GM12865 (cell line): ENCODE data around the gene ZNF766.
A peak's percentile ranks its signal among the peaks of the same experiment; 100 is the strongest.
"Not testable (repeated sequence)": the region's sequence is repeated elsewhere in the genome, so short reads cannot be mapped to it uniquely, and the experiment has no call there.

Experiments used
- DNase-seq: peaks from one replicate; pipeline ENCODE4 v3.0.0; 2010; ENCODE audit warnings: low read depth
- H3K4me3 ChIP-seq: 2 replicates; pipeline ENCODE4 v1.5.1; 2011; ENCODE audit warnings: mild to moderate bottlenecking, low read depth, low read length, control low read depth
- TF ChIP-seq, protein P1 (sequence below): IDR thresholded peaks from 2 replicates; pipeline ENCODE4 v1.5.1; 2011; ENCODE audit warnings: low read length, control low read depth, low read depth, inconsistent platforms; ENCODE audit not compliant: insufficient read depth; ENCODE audit errors: missing control alignments

The ZNF766 gene

DNA sequence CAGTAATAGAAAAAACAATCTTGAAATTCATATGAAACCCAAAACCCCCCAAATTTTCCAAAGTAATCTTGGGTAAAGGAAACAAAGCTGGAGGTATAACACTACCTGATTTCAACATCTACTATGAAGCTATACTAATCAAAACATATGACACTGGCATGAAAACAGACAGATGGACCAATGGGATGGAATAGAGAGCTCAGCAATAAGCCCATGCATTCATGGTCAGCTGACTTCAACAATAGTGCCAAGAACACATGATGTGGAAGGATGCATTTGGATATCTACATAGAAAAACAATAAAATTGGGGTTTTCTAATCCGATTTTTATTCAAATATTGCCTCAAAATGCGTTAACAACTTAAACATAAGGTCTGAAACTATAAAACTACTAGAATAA lies 32.2 kb upstream of the ZNF766 start:
- H3K4me3 ChIP-seq, result no peak overlapping the region
- no peak for DNase-seq
- TF ChIP-seq, protein P1, sequence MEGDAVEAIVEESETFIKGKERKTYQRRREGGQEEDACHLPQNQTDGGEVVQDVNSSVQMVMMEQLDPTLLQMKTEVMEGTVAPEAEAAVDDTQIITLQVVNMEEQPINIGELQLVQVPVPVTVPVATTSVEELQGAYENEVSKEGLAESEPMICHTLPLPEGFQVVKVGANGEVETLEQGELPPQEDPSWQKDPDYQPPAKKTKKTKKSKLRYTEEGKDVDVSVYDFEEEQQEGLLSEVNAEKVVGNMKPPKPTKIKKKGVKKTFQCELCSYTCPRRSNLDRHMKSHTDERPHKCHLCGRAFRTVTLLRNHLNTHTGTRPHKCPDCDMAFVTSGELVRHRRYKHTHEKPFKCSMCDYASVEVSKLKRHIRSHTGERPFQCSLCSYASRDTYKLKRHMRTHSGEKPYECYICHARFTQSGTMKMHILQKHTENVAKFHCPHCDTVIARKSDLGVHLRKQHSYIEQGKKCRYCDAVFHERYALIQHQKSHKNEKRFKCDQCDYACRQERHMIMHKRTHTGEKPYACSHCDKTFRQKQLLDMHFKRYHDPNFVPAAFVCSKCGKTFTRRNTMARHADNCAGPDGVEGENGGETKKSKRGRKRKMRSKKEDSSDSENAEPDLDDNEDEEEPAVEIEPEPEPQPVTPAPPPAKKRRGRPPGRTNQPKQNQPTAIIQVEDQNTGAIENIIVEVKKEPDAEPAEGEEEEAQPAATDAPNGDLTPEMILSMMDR, result no peak

DNA sequence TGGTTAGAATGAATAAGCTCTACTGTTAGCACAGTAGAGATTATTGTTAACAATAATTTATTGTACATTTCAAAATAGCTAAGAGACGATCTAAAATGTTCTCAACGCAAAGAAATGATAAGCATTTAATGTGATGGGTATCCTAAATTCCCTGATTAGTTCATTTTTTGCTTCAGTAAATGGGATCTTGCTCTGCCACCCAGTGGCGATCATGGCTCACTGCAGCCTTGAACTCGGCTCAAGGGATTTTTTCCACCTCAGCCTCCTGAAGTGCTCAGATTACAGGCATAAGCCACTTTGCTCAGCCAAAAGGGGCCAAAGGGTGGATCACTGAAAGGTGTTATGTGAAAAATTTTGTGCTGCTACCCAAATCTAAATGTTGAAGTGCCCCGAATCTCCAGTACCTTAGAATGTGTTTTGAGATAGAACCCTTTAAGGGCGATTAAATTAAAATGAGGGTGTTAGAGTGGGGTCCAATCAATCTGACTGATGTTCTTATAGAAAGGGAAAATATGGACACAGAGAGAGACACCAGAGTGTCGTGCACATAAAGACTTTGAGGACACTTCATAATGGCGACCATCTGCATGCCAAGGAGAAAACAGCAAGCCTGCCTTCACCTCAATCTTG lies 31.5 kb upstream of the ZNF766 start:
- DNase-seq, result peak; percentile 65
- TF ChIP-seq, protein P1, result peak; percentile 87
- H3K4me3 ChIP-seq, result no peak overlapping the region

DNA sequence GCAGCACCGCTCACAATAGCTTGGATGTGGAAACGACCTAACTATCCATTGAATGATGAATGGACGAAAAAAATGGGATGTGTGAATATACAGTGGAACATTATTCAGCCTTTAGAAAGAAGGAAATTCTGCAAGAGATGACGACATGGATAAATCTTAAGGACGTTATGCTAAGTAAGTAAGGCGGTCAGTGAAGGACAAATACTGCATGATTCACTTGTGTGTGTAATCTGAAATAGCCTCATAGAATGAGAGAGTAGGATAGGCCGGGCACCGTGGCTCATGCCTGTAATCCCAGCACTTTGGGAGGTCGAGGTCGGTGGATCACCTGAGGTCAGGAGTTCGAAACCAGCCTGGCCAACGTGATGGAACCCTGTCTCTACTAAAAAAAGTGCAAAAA lies 25.4 kb upstream of the ZNF766 start:
- DNase-seq, result no peak
- TF ChIP-seq, protein P1, result no peak
- H3K4me3 ChIP-seq, result no peak overlapping the region

DNA sequence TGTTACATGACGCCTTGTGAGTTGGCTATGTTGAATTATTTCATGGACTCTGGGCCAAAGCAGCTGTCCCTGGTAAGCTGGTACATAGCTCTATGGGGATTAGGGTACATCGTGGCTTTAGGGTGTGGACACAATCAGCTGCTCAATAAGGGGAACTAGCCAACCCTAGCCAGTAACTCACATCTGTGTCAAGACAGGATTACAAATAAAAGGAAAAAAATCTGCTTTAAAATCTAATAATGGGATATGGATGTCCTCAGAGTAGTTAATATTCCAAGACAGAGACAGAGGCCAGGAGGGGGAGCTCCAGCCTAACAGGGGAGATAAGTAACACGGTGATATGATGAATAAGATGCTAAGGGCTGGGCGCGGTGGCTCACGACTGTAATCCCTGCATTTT lies 21.1 kb upstream of the ZNF766 start:
- no peak overlapping the region for H3K4me3 ChIP-seq
- DNase-seq, result no peak

DNA sequence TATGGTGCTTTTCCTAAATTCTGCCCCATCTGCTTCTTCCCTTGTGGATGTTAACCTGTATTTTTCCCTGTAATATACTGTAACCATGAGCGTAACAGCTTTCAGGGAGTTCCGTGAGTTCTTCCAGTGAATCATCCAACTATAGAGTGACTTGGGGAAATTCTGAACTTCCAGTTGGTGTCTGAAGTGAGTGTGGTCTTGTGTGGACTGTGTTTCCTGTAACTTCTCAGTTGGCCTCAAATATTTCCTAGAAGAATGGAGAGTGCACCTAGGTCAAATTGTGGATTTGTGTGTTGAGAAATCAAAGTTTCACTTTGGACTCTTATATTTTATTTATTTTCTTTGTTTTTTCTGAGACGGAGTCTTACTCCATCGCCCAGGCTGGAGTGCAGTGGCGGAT lies 11.0 kb upstream of the ZNF766 start:
- TF ChIP-seq, protein P1, result no peak

More for the DNA sequence above, 21.1 kb upstream of the ZNF766 start:
- TF ChIP-seq, protein P1, result no peak

DNA sequence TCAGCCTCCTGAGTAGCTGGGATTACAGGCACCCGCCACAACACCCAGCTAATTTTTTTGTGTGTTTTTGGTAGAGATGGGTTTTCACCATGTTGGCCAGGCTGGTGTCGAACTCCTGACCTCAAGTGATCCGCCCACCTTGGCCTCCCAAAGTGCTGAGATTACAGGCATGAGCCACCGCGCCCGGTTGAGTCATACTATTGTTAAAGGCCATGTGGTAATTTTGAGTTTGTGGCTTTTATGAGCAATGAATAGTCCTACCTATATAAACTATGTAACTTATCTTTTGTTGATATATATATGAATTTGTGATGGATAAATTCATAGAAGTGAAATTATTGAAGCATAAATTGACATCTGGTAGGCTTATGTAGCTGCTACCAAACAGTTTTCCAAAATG lies 3.8 kb upstream of the ZNF766 start:
- not testable (repeated sequence) for DNase-seq, H3K4me3 ChIP-seq

More for the DNA sequence above, 11.0 kb upstream of the ZNF766 start:
- DNase-seq, result no peak
- H3K4me3 ChIP-seq, result no peak overlapping the region

DNA sequence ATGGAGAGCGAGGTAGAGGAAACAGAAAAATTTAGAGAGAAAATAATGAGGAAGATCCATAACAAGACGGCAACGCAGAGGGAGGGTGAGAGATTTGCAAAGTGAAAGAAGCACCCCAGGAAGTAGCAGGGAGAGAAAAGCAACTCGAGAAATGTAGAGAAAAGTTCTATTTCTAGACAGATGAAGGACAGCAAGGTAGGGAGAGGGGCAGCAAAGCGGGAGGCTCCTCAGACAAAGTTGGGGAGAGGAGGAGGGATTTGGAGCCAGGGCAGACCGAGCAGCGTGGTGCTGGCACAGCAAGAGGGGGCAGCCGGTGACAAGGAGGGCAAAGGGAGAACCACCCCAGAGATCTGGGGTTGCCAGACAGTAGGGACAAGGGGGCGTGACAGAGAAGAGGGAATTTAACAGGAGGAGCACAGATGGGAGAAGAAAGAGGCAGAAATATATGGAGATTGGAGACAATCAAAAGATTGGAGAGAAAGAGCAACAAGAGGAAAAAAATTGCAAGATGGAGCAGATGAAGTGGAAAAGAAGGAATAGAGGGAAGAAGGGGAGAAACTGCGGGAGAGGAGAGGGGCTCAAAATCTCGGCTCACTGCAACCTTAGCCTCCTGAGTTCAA lies 989 bp downstream of the ZNF766 start:
- TF ChIP-seq, protein P1, result no peak
- peak; percentile 38 for DNase-seq

More for the DNA sequence above, 989 bp downstream of the ZNF766 start:
- peak overlapping the region; percentile 91 for H3K4me3 ChIP-seq
